ENCODE data around the gene NAA25. TPM values are rescaled to one million over a fixed set of nuclear protein-coding genes. Genes with fewer than 3 reads are reported as not detected.

NAA25 gene
- total RNA-seq, 1 experiment from 2014 or later, result 41.0 TPM

- H3K27me3 Mint-ChIP-seq (ENCODE audit: insufficient read depth, unreplicated experiment), result no peaks in the 10 kb centered on the region
- ChIA-PET POLR2A (no interaction called here), CTCF (no interaction called here)
- no peak for DNase-seq
- Histone ChIP-seq H3K27me3 (replicated peaks; ENCODE audit: control insufficient read depth, insufficient read depth, low read length) (no peaks in the 10 kb centered on the region), H3K9me3 (no peaks in the 10 kb centered on the region), H3K4me3 (ENCODE audit: low read depth, low read length) (no peak overlapping the region), H3K36me3 (ENCODE audit: control insufficient read depth, insufficient read depth, low read length) (no peaks in the 10 kb centered on the region; the same call in 1 of the 2 replicates), H3K4me1 (no peaks in the 10 kb centered on the region; the same call in 1 of the 2 replicates)
- peaks cover 70% of the 10 kb centered on the region for H3K36me3 Mint-ChIP-seq (ENCODE audit: insufficient read depth, unreplicated experiment)
- H3K9me3 Mint-ChIP-seq (ENCODE audit: unreplicated experiment), result no peaks in the 10 kb centered on the region
- no TSS peak for BruUV-seq (replicated peaks)
- no peak overlapping the region for H3K27ac Mint-ChIP-seq (ENCODE audit: unreplicated experiment)
- no peak overlapping the region for H3K4me3 Mint-ChIP-seq (ENCODE audit: unreplicated experiment)
- intact Hi-C loops (cut with micrococcal nuclease; ENCODE audit: unreplicated experiment), result no loop called here
- no peaks in the 10 kb centered on the region for H3K4me1 Mint-ChIP-seq (ENCODE audit: low read depth, unreplicated experiment)
- TF ChIP-seq CTCF (IDR thresholded peaks at IDR 0.05; ENCODE audit: insufficient read depth in 1 of 2, low read depth in 1 of 2, low read length in 1 of 2, severe bottlenecking in 1 of 2, unreplicated experiment in 1 of 2), result no peak
These were observed 10.9 kb downstream of the NAA25 start for GRCh38 chr12:112097641-112098040.

GRCh38 chr12:112096667-112097066, 11.9 kb downstream of the NAA25 start:
- no peaks in the 10 kb centered on the region for H3K27me3 ChIP-seq (replicated peaks; ENCODE audit: control insufficient read depth, insufficient read depth, low read length)
- DNase-seq, result no peak
- Mint-ChIP-seq H3K4me1 (ENCODE audit: low read depth, unreplicated experiment) (no peaks in the 10 kb centered on the region), H3K27ac (ENCODE audit: unreplicated experiment) (no peak overlapping the region), H3K9me3 (ENCODE audit: unreplicated experiment) (no peaks in the 10 kb centered on the region), H3K4me3 (ENCODE audit: unreplicated experiment) (no peak overlapping the region), H3K36me3 (ENCODE audit: insufficient read depth, unreplicated experiment) (peaks cover 68% of the 10 kb centered on the region), H3K27me3 (ENCODE audit: insufficient read depth, unreplicated experiment) (no peaks in the 10 kb centered on the region)
- no peak for TF ChIP-seq CTCF (IDR thresholded peaks at IDR 0.05; ENCODE audit: insufficient read depth in 1 of 2, low read depth in 1 of 2, low read length in 1 of 2, severe bottlenecking in 1 of 2, unreplicated experiment in 1 of 2)
- H3K36me3 ChIP-seq (ENCODE audit: control insufficient read depth, insufficient read depth, low read length), result no peaks in the 10 kb centered on the region; the same call in 1 of the 2 replicates
- no TSS peak for BruUV-seq (replicated peaks)
- no peak overlapping the region for H3K4me3 ChIP-seq (ENCODE audit: low read depth, low read length)
- CTCF ChIA-PET, result no interaction called here
- intact Hi-C loops (cut with micrococcal nuclease; ENCODE audit: unreplicated experiment), result no loop called here
- no peaks in the 10 kb centered on the region; the same call in 1 of the 2 replicates for H3K4me1 ChIP-seq
- no peaks in the 10 kb centered on the region for H3K9me3 ChIP-seq
- POLR2A ChIA-PET, result no interaction called here

GRCh38 chr12:112096070-112096469, 12.5 kb downstream of the NAA25 start:
- H3K27me3 ChIP-seq (replicated peaks; ENCODE audit: control insufficient read depth, insufficient read depth, low read length), result no peaks in the 10 kb centered on the region
- POLR2A ChIA-PET, result no interaction called here
- DNase-seq, result no peak
- Mint-ChIP-seq H3K4me1 (ENCODE audit: low read depth, unreplicated experiment) (no peaks in the 10 kb centered on the region), H3K4me3 (ENCODE audit: unreplicated experiment) (no peak overlapping the region), H3K9me3 (ENCODE audit: unreplicated experiment) (no peaks in the 10 kb centered on the region), H3K27me3 (ENCODE audit: insufficient read depth, unreplicated experiment) (no peaks in the 10 kb centered on the region), H3K27ac (ENCODE audit: unreplicated experiment) (no peak overlapping the region), H3K36me3 (ENCODE audit: insufficient read depth, unreplicated experiment) (peaks cover 69% of the 10 kb centered on the region)
- no peaks in the 10 kb centered on the region; the same call in 1 of the 2 replicates for H3K4me1 ChIP-seq
- TF ChIP-seq CTCF (IDR thresholded peaks at IDR 0.05; ENCODE audit: insufficient read depth in 1 of 2, low read depth in 1 of 2, low read length in 1 of 2, severe bottlenecking in 1 of 2, unreplicated experiment in 1 of 2), result no peak
- no peak overlapping the region for H3K4me3 ChIP-seq (ENCODE audit: low read depth, low read length)
- CTCF ChIA-PET, result no interaction called here
- no TSS peak for BruUV-seq (replicated peaks)
- H3K36me3 ChIP-seq (ENCODE audit: control insufficient read depth, insufficient read depth, low read length), result no peaks in the 10 kb centered on the region; the same call in 1 of the 2 replicates
- no peaks in the 10 kb centered on the region for H3K9me3 ChIP-seq
- intact Hi-C loops (cut with micrococcal nuclease; ENCODE audit: unreplicated experiment), result no loop called here
